ENCODE data around the gene FAM107B.

Gene FAM107B

GRCh38 chr10:14558025-14558424 is 216.7 kb downstream of the FAM107B start:
- no peak for TF ChIP-seq BACH2 (CRISPR knock-in tag; IDR thresholded peaks at IDR 0.05; ENCODE audit: borderline replicate concordance)
- TF ChIP-seq ARNTL (CRISPR knock-in tag; IDR thresholded peaks at IDR 0.05; ENCODE audit: borderline replicate concordance, low read depth) = no peak
- no peak for TF ChIP-seq CSDC2 (CRISPR knock-in tag; IDR thresholded peaks at IDR 0.05)
- TF ChIP-seq CREB5 (CRISPR knock-in tag; IDR thresholded peaks at IDR 0.05; ENCODE audit: low read depth) = no peak
- TF ChIP-seq ZFP3 (CRISPR knock-in tag; IDR thresholded peaks at IDR 0.05) = no peak
- ATAC-seq = no peak

- ATAC-seq = no peak
These were observed 217.1 kb downstream of the FAM107B start for GRCh38 chr10:14557567-14557966.

GRCh38 chr10:14556285-14556956 is 218.3 kb downstream of the FAM107B start:
- ATAC-seq = no peak
- TF ChIP-seq TOX (CRISPR knock-in tag; IDR thresholded peaks at IDR 0.05; ENCODE audit: borderline replicate concordance) = no peak
- TF ChIP-seq CSRNP3 (CRISPR knock-in tag; IDR thresholded peaks at IDR 0.05) = no peak
- TF ChIP-seq PPARA (CRISPR knock-in tag; IDR thresholded peaks at IDR 0.05; ENCODE audit: borderline replicate concordance) = no peak

More at GRCh38 chr10:14557567-14557966, 217.1 kb downstream of the FAM107B start:
- no peak for TF ChIP-seq BACH2 (CRISPR knock-in tag; IDR thresholded peaks at IDR 0.05; ENCODE audit: borderline replicate concordance)
- no peak for TF ChIP-seq ZC3H10 (CRISPR knock-in tag; IDR thresholded peaks at IDR 0.05)
- no peak for TF ChIP-seq ZFP30 (CRISPR knock-in tag; IDR thresholded peaks at IDR 0.05)
- TF ChIP-seq GLIS3 (CRISPR knock-in tag; IDR thresholded peaks at IDR 0.05) = no peak

GRCh38 chr10:14555807-14556206 is 218.9 kb downstream of the FAM107B start:
- no peak for TF ChIP-seq TCF4 (CRISPR knock-in tag; IDR thresholded peaks at IDR 0.05; ENCODE audit: borderline replicate concordance)
- no peak for TF ChIP-seq ZC3H10 (CRISPR knock-in tag; IDR thresholded peaks at IDR 0.05)
- TF ChIP-seq OSR1 (CRISPR knock-in tag; IDR thresholded peaks at IDR 0.05) = no peak
- no peak for TF ChIP-seq CSRNP3 (CRISPR knock-in tag; IDR thresholded peaks at IDR 0.05)
- TF ChIP-seq ARNTL (CRISPR knock-in tag; IDR thresholded peaks at IDR 0.05; ENCODE audit: borderline replicate concordance, low read depth) = no peak
- no peak for TF ChIP-seq ZNF565 (CRISPR knock-in tag; conservative IDR thresholded peaks at IDR 0.05; ENCODE audit: low read depth)
- TF ChIP-seq ZFP3 (CRISPR knock-in tag; IDR thresholded peaks at IDR 0.05) = no peak
- no peak for TF ChIP-seq TOX (CRISPR knock-in tag; IDR thresholded peaks at IDR 0.05; ENCODE audit: borderline replicate concordance)
- no peak for TF ChIP-seq TSHZ2 (CRISPR knock-in tag; IDR thresholded peaks at IDR 0.05)
- no peak for ATAC-seq

- no peak for TF ChIP-seq ZNF565 (CRISPR knock-in tag; conservative IDR thresholded peaks at IDR 0.05; ENCODE audit: low read depth)
- no peak for ATAC-seq
These were observed 220.0 kb downstream of the FAM107B start for GRCh38 chr10:14554491-14555205.

- ATAC-seq = no peak
- TF ChIP-seq ARNTL (CRISPR knock-in tag; IDR thresholded peaks at IDR 0.05; ENCODE audit: borderline replicate concordance, low read depth) (no peak), PPARA (CRISPR knock-in tag; IDR thresholded peaks at IDR 0.05; ENCODE audit: borderline replicate concordance) (no peak), ZFP30 (CRISPR knock-in tag; IDR thresholded peaks at IDR 0.05) (no peak), TSHZ2 (CRISPR knock-in tag; IDR thresholded peaks at IDR 0.05) (no peak), TCF4 (CRISPR knock-in tag; IDR thresholded peaks at IDR 0.05; ENCODE audit: borderline replicate concordance) (no peak), TOX (CRISPR knock-in tag; IDR thresholded peaks at IDR 0.05; ENCODE audit: borderline replicate concordance) (no peak), ZNF565 (CRISPR knock-in tag; conservative IDR thresholded peaks at IDR 0.05; ENCODE audit: low read depth) (no peak), ESRRG (CRISPR knock-in tag; IDR thresholded peaks at IDR 0.05) (no peak), ZNF8 (CRISPR knock-in tag; IDR thresholded peaks at IDR 0.05) (no peak), ZNF70 (CRISPR knock-in tag; IDR thresholded peaks at IDR 0.05) (no peak), ZFP3 (CRISPR knock-in tag; IDR thresholded peaks at IDR 0.05) (no peak), BACH2 (CRISPR knock-in tag; IDR thresholded peaks at IDR 0.05; ENCODE audit: borderline replicate concordance) (no peak), SNAI2 (CRISPR knock-in tag; IDR thresholded peaks at IDR 0.05) (no peak)
These were observed 220.6 kb downstream of the FAM107B start for GRCh38 chr10:14554091-14554490.

Measured in SK-N-SH treated with all-trans-retinoic acid at 6 μM for 48 hours (cell line).